H9 (cell line): ENCODE results near the gene UPF3A. TPM values are rescaled to one million over a fixed set of nuclear protein-coding genes. Genes with fewer than 3 reads are reported as not detected.

Source experiments
- DNase-seq: peaks from one replicate; pipeline ENCODE4 v3.0.0-alpha.2; 2017
- H2AFZ ChIP-seq: one replicate; pipeline ENCODE4 v1.6.1; 2013; ENCODE audit warnings: mild to moderate bottlenecking, low read length, control low read depth, moderate library complexity
- H2AK5ac ChIP-seq: 2 replicates; pipeline ENCODE4 v1.6.1; 2013; ENCODE audit warnings: low read length, control low read depth, mixed read lengths; ENCODE audit not compliant: insufficient read length
- H2BK120ac ChIP-seq: one replicate; pipeline ENCODE4 v1.6.1; 2013; ENCODE audit warnings: low read depth, mild to moderate bottlenecking, low read length, control low read depth, inconsistent platforms; ENCODE audit not compliant: poor library complexity, severe bottlenecking
- H2BK12ac ChIP-seq: 2 replicates; pipeline ENCODE4 v1.6.1; 2013; ENCODE audit warnings: low read length, control low read depth, mixed read lengths, low read depth; ENCODE audit not compliant: insufficient read length
- H2BK15ac ChIP-seq: 2 replicates; pipeline ENCODE4 v1.6.1; 2013; ENCODE audit warnings: low read depth, low read length, control low read depth
- H2BK20ac ChIP-seq: one replicate; pipeline ENCODE4 v1.6.1; 2013; ENCODE audit warnings: low read depth, mild to moderate bottlenecking, low read length, control low read depth, inconsistent platforms; ENCODE audit not compliant: poor library complexity, severe bottlenecking
- H2BK5ac ChIP-seq: 2 replicates; pipeline ENCODE4 v1.6.1; 2013; ENCODE audit warnings: low read length, control low read depth, mixed read lengths; ENCODE audit not compliant: insufficient read length
- H3K14ac ChIP-seq: 2 replicates; pipeline ENCODE4 v1.6.1; 2013; ENCODE audit warnings: low read length, control low read depth; ENCODE audit not compliant: insufficient read depth
- H3K18ac ChIP-seq: 2 replicates; pipeline ENCODE4 v1.6.1; 2013; ENCODE audit warnings: low read depth, mild to moderate bottlenecking, mixed read lengths, low read length, control low read depth; ENCODE audit not compliant: insufficient read length
- H3K23ac ChIP-seq: 2 replicates; pipeline ENCODE4 v1.6.1; 2013; ENCODE audit warnings: low read length, control low read depth, mixed read lengths, low read depth; ENCODE audit not compliant: insufficient read length
- H3K23me2 ChIP-seq: 2 replicates; pipeline ENCODE4 v1.6.1; 2013; ENCODE audit warnings: low read depth, mild to moderate bottlenecking, mixed read lengths, low read length, control low read depth; ENCODE audit not compliant: insufficient read length, poor library complexity, severe bottlenecking
- H3K27ac ChIP-seq: 2 replicates; pipeline ENCODE4 v1.5.1; 2013; ENCODE audit warnings: low read length, control low read depth, mixed read lengths, low read depth; ENCODE audit not compliant: insufficient read length
- H3K27me3 ChIP-seq: 2 replicates; pipeline ENCODE4 v1.6.1; 2013; ENCODE audit warnings: low read length, control low read depth, inconsistent platforms; ENCODE audit not compliant: insufficient read depth
- H3K4ac ChIP-seq: 2 replicates; pipeline ENCODE4 v1.6.1; 2013; ENCODE audit warnings: low read depth, mild to moderate bottlenecking, control low read depth, inconsistent platforms, low read length, moderate library complexity
- H3K4me1 ChIP-seq: 2 replicates; pipeline ENCODE4 v1.6.1; 2013; ENCODE audit warnings: low read length, control low read depth, inconsistent platforms; ENCODE audit not compliant: insufficient read depth
- H3K4me2 ChIP-seq: 2 replicates; pipeline ENCODE4 v1.6.1; 2013; ENCODE audit warnings: low read length, control low read depth, mixed read lengths; ENCODE audit not compliant: insufficient read length, insufficient read depth
- H3K56ac ChIP-seq: 2 replicates; pipeline ENCODE4 v1.6.1; 2013; ENCODE audit warnings: low read depth, mild to moderate bottlenecking, mixed read lengths, low read length, control low read depth; ENCODE audit not compliant: insufficient read length
- H3K79me1 ChIP-seq: 2 replicates; pipeline ENCODE4 v1.6.1; 2013; ENCODE audit warnings: low read depth, mild to moderate bottlenecking, moderate library complexity, low read length, control low read depth, inconsistent platforms; ENCODE audit not compliant: insufficient read depth, poor library complexity, severe bottlenecking
- H3K79me2 ChIP-seq: 2 replicates; pipeline ENCODE4 v1.6.1; 2013; ENCODE audit warnings: low read length, control low read depth, inconsistent platforms; ENCODE audit not compliant: insufficient read depth
- H3K9ac ChIP-seq: 2 replicates; pipeline ENCODE4 v1.6.1; 2013; ENCODE audit warnings: low read length, control low read depth, mixed read lengths; ENCODE audit not compliant: insufficient read length; ENCODE audit errors: extremely low read depth
- H3K9me3 ChIP-seq: one replicate; pipeline ENCODE4 v1.6.1; 2013; ENCODE audit warnings: low read depth, low read length, inconsistent platforms; ENCODE audit not compliant: control insufficient read depth
- H3T11ph ChIP-seq: one replicate; pipeline ENCODE4 v1.6.1; 2013; ENCODE audit warnings: mild to moderate bottlenecking, low read length, control low read depth, inconsistent platforms
- H4K20me1 ChIP-seq: one replicate; pipeline ENCODE4 v1.6.1; 2013; ENCODE audit not compliant: control insufficient read depth, insufficient read length, insufficient read depth
- H4K5ac ChIP-seq: 2 replicates; pipeline ENCODE4 v1.6.1; 2013; ENCODE audit warnings: low read depth, mild to moderate bottlenecking, mixed read lengths, low read length, control low read depth; ENCODE audit not compliant: insufficient read length
- H4K8ac ChIP-seq: replicated peaks from 2 replicates; pipeline ENCODE4 v1.6.1; 2013; ENCODE audit warnings: low read length, control low read depth, mixed read lengths, low read depth; ENCODE audit not compliant: insufficient read length
- H4K91ac ChIP-seq: 2 replicates; pipeline ENCODE4 v1.6.1; 2013; ENCODE audit warnings: low read depth, mild to moderate bottlenecking, moderate library complexity, mixed read lengths, low read length, control low read depth; ENCODE audit not compliant: insufficient read length
- H3K27ac Mint-ChIP-seq, 3 experiments: 2 replicates in 2 of 3; 3 replicates in 1 of 3; pipeline ENCODE4 v1.8.0; 2020 to 2021; ENCODE audit warnings: mixed read lengths in 3 of 3, mild to moderate bottlenecking in 1 of 3, moderate library complexity in 1 of 3
- H3K27me3 Mint-ChIP-seq: 2 replicates; pipeline ENCODE4 v1.8.0; 2021; ENCODE audit warnings: low read depth, mild to moderate bottlenecking, moderate library complexity, mixed read lengths
- H3K36me3 Mint-ChIP-seq, 3 experiments: 2 replicates in 2 of 3; 3 replicates in 1 of 3; pipeline ENCODE4 v1.8.0; 2020 to 2021; ENCODE audit warnings: low read depth in 3 of 3, mixed read lengths in 3 of 3; ENCODE audit not compliant: insufficient read depth in 1 of 3
- H3K4me1 Mint-ChIP-seq, 2 experiments: 2 replicates each; pipeline ENCODE4 v1.8.0; 2020; ENCODE audit warnings: mixed read lengths in 2 of 2
- H3K4me3 Mint-ChIP-seq, 2 experiments: 2 replicates in 1 of 2; 3 replicates in 1 of 2; pipeline ENCODE4 v1.8.0; 2020 to 2021; ENCODE audit warnings: mild to moderate bottlenecking in 2 of 2, mixed read lengths in 2 of 2, moderate library complexity in 1 of 2
- H3K9me3 Mint-ChIP-seq, 2 experiments: 2 replicates in 1 of 2; 3 replicates in 1 of 2; pipeline ENCODE4 v1.8.0; 2020; ENCODE audit warnings: mild to moderate bottlenecking in 2 of 2, mixed read lengths in 2 of 2, moderate library complexity in 1 of 2
- WGBS: extraction: QIAGEN DNeasy Blood & Tissue Kit; methylation state at CpG from one replicate; pipeline ENCODE4 v1.1.7; 2013; ENCODE audit warnings: missing lambda C conversion rate, low lambda C conversion rate, mixed read lengths; ENCODE audit not compliant: insufficient read length; ENCODE audit errors: extremely low coverage; 5-methylcytosine and 5-hydroxymethylcytosine counted together
- total RNA-seq: library from RNA; stranded (reverse); gene quantifications from 2 replicates; pipeline ENCODE4 v1.2.1, GENCODE V29; 2021
- TF ChIP-seq, protein P1 (sequence below): fragments of 200-600 bp; sonication (generic); conservative IDR thresholded peaks from 3 replicates; pipeline ENCODE4 v1.8.0; 2021; ENCODE audit warnings: antibody characterized with exemption, mild to moderate bottlenecking

UPF3A gene
- total RNA-seq, 1 experiment from 2014 or later: 81.8 TPM

DNA sequence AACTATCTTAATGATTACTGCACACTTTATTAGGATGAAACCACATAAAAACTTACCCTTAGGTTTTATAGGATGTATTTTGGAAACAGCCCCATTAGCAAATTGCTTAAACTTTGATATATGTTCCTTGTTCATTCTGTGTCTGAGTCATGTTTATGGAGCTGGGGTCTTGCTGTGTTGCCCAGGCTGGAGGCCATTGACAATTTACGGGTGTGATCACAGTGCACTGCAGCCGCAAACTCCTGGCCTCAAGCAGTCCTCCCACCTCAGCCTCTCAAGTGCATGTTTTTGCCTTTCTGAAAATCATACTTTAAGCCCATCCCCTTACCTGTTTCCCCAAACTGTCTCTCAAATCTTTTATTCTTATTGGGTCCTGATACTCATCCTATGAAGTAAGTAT is 27.7 kb downstream of the UPF3A start:
- Histone ChIP-seq H2AK5ac (no peak overlapping the region), H4K5ac (no peak overlapping the region), H2BK20ac (no peak overlapping the region), H3K23ac (no peak overlapping the region), H3K56ac (no peak overlapping the region), H4K8ac (no peak overlapping the region), H3K79me1 (no peaks in the 10 kb centered on the region), H3K27me3 (no peaks in the 10 kb centered on the region), H3K27ac (no peak overlapping the region), H3K14ac (no peak overlapping the region), H3K4me1 (no peaks in the 10 kb centered on the region), H3K79me2 (no peaks in the 10 kb centered on the region), H3K9ac (no peak overlapping the region), H2AFZ (no peak overlapping the region), H3K4me2 (no peak overlapping the region), H2BK15ac (no peak overlapping the region), H3K23me2 (no peaks in the 10 kb centered on the region), H2BK5ac (no peak overlapping the region), H3T11ph (no peak overlapping the region), H2BK120ac (no peak overlapping the region), H2BK12ac (no peak overlapping the region), H4K20me1 (no peaks in the 10 kb centered on the region), H3K9me3 (no peaks in the 10 kb centered on the region), H3K4ac (no peak overlapping the region), H3K18ac (no peak overlapping the region), H4K91ac (no peak overlapping the region)
- WGBS: no CpG with 5 or more reads among the region's 2 CpGs
- no peak for DNase-seq
- H3K36me3 Mint-ChIP-seq: peaks cover 12 to 27% (median 24%) of the 10 kb centered on the region in 3 experiments; a peak in 6 of 7 replicates
- H3K4me3 Mint-ChIP-seq: no peak overlapping the region
- no peak overlapping the region for H3K27ac Mint-ChIP-seq
- peaks cover 6 to 8% of the 10 kb centered on the region in 2 experiments; a peak in 3 of 4 replicates for H3K4me1 Mint-ChIP-seq
- TF ChIP-seq, protein P1, sequence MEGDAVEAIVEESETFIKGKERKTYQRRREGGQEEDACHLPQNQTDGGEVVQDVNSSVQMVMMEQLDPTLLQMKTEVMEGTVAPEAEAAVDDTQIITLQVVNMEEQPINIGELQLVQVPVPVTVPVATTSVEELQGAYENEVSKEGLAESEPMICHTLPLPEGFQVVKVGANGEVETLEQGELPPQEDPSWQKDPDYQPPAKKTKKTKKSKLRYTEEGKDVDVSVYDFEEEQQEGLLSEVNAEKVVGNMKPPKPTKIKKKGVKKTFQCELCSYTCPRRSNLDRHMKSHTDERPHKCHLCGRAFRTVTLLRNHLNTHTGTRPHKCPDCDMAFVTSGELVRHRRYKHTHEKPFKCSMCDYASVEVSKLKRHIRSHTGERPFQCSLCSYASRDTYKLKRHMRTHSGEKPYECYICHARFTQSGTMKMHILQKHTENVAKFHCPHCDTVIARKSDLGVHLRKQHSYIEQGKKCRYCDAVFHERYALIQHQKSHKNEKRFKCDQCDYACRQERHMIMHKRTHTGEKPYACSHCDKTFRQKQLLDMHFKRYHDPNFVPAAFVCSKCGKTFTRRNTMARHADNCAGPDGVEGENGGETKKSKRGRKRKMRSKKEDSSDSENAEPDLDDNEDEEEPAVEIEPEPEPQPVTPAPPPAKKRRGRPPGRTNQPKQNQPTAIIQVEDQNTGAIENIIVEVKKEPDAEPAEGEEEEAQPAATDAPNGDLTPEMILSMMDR: no peak
- H3K9me3 Mint-ChIP-seq: no peaks in the 10 kb centered on the region
- H3K27me3 Mint-ChIP-seq: no peaks in the 10 kb centered on the region
